HepG2 (cell line): ENCODE measurements around the gene ASPM. TPM values are rescaled to one million over a fixed set of nuclear protein-coding genes. Genes with fewer than 3 reads are reported as not detected.

Source experiments
- ATAC-seq: fragments of 200-7000 bp; cut with Tn5 transposase; 3 replicates; pipeline ENCODE4 v1.9.1; 2020; ENCODE audit warnings: mild to moderate bottlenecking, moderate library complexity
- BruUV-seq: library from RNA; stranded (reverse); fragments of 400-500 nt; replicated peaks from 2 replicates; lab custom pipeline; 2021; lab: Mats Ljungman, UMichigan
- CTCF ChIA-PET: fragments of 300-600 bp; formaldehyde crosslinking; extraction: SDS; loops from one replicate; lab custom pipeline; 2021; ENCODE audit warnings: low total read pairs, inconsistent platforms, low intra/inter-chr PET ratio; lab: Yijun Ruan, JAX
- POLR2A ChIA-PET: fragments of 350-600 bp; sonication (Branson Sonifier 250); formaldehyde crosslinking; loops from one replicate; lab custom pipeline; 2020; ENCODE audit warnings: antibody characterized with exemption, inconsistent platforms; lab: Yijun Ruan, JAX
- DNase-seq: peaks from one replicate; pipeline ENCODE4 v3.0.0-alpha.2; 2015; ENCODE audit warnings: low spot score
- FAIRE-seq: peaks from 3 replicates; lab custom pipeline; 2011; peaks lifted over from hg19 to GRCh38; lab: Jason Lieb, UNC
- H2AFZ ChIP-seq: one replicate; pipeline ENCODE4 v1.6.1; 2011; ENCODE audit warnings: low read length, inconsistent platforms
- H3K27ac ChIP-seq: fragments of 300-600 bp; 3 replicates; pipeline ENCODE4 v1.8.0; 2011; ENCODE audit warnings: mixed run types, mild to moderate bottlenecking, mixed read lengths, low read length, inconsistent platforms; ENCODE audit not compliant: insufficient read depth; ENCODE audit errors: extremely low read length
- H3K27me3 ChIP-seq, 2 experiments: fragments of 200-600 bp in 1 of 2; 2 replicates in 1 of 2; 3 replicates in 1 of 2; pipeline versions ENCODE4 v1.6.0 to v1.8.0; 2011; ENCODE audit warnings: low read length in 2 of 2, mild to moderate bottlenecking in 2 of 2, moderate library complexity in 2 of 2, inconsistent platforms in 1 of 2; ENCODE audit not compliant: insufficient read depth in 2 of 2, control insufficient read depth in 1 of 2
- H3K36me3 ChIP-seq, 2 experiments: fragments of 200-600 bp in 1 of 2; replicated peaks in 1 of 2; 2 replicates in 1 of 2; 3 replicates in 1 of 2; pipeline versions ENCODE4 v1.5.1 to v1.8.0; 2011; ENCODE audit warnings: low read length in 2 of 2, inconsistent platforms in 1 of 2; ENCODE audit not compliant: insufficient read depth in 2 of 2, control insufficient read depth in 1 of 2
- H3K4me1 ChIP-seq: 2 replicates; pipeline ENCODE4 v1.5.1; 2012; ENCODE audit warnings: low read length, inconsistent platforms; ENCODE audit not compliant: insufficient read depth
- H3K4me2 ChIP-seq: 2 replicates; pipeline ENCODE4 v1.6.0; 2011; ENCODE audit warnings: low read depth, low read length, inconsistent platforms
- H3K4me3 ChIP-seq, 3 experiments: fragments of 200-600 bp in 1 of 3; sonication (generic), shearing (Covaris generic) in 1 of 3; replicated peaks in 1 of 3; 2 replicates each; pipeline ENCODE4 v1.5.1; 2011 to 2016; ENCODE audit warnings: low read length in 3 of 3, inconsistent platforms in 2 of 3, low read depth in 2 of 3, mild to moderate bottlenecking in 2 of 3, control low read depth in 1 of 3, mixed read lengths in 1 of 3; ENCODE audit not compliant: insufficient read depth in 1 of 3
- H3K79me2 ChIP-seq: one replicate; pipeline ENCODE4 v1.6.1; 2011; ENCODE audit warnings: low read length, inconsistent platforms; ENCODE audit not compliant: insufficient read depth
- H3K9ac ChIP-seq: 2 replicates; pipeline ENCODE4 v1.6.0; 2011; ENCODE audit warnings: mild to moderate bottlenecking, low read depth, low read length, inconsistent platforms; ENCODE audit not compliant: insufficient read depth
- H3K9me3 ChIP-seq: 2 replicates; pipeline ENCODE4 v1.5.1; 2012; ENCODE audit warnings: mild to moderate bottlenecking, low read length
- H4K20me1 ChIP-seq: 2 replicates; pipeline ENCODE4 v1.6.0; 2011; ENCODE audit warnings: inconsistent platforms, mild to moderate bottlenecking, low read length, moderate library complexity; ENCODE audit not compliant: insufficient read depth
- RELA ChIP-seq: sonication (generic); formaldehyde crosslinking; IDR thresholded peaks from 2 replicates; pipeline ENCODE4 v1.4.0; 2020; ENCODE audit warnings: missing genetic modification reagents
- ZMYM4 ChIP-seq: sonication (generic); formaldehyde crosslinking; IDR thresholded peaks from 2 replicates; pipeline ENCODE4 v1.8.1; 2023; ENCODE audit warnings: mild to moderate bottlenecking, missing genetic modification reagents
- WGBS: methylation state at CpG from one replicate; pipeline ENCODE4 v1.1.6; 2017; ENCODE audit warnings: low lambda C conversion rate; 5-methylcytosine and 5-hydroxymethylcytosine counted together
- in situ Hi-C: cut with HindIII; loops from 2 replicates; pipeline ENCODE4 v1.10.0; 2017; ENCODE audit warnings: low pct_unique_long_range_greater_than_20kb; ENCODE audit not compliant: extremely low pct_ligation_motif_present
- intact Hi-C: fragments of 100-400 bp; cut with micrococcal nuclease; formaldehyde crosslinking; loops from one replicate; pipeline ENCODE4 v1.10.0; 2022; ENCODE audit not compliant: unreplicated experiment
- polyA plus RNA-seq, 8 experiments: library from polyadenylated mRNA; depleted of rRNA in 3 of 8; stranded (reverse) in 7 of 8; unstranded in 1 of 8; fragments of >200 nt; fragmentation: Illumina TruSeq in 4 of 8; extraction: Trizol in 4 of 8; gene quantifications; 2 replicates each; pipeline versions ENCODE4 v1.2.1 to v1.2.3, GENCODE V29; 2011 to 2016; ENCODE audit warnings: low read depth in 4 of 8, missing spikeins in 1 of 8, mixed read lengths in 1 of 8; ENCODE audit not compliant: insufficient read depth in 1 of 8
- total RNA-seq, 5 experiments: library from RNA; depleted of rRNA; stranded (reverse); fragments of >200 nt; fragmentation: Illumina TruSeq; extraction: Trizol; gene quantifications; 2 replicates each; pipeline ENCODE4 v1.2.3, GENCODE V29; 2016; ENCODE audit warnings: low read depth in 1 of 5
- TF ChIP-seq, protein P1 (sequence below): sonication (generic); formaldehyde crosslinking; IDR thresholded peaks from 2 replicates; pipeline ENCODE4 v1.9.0; 2021; ENCODE audit warnings: missing genetic modification reagents, borderline replicate concordance
- TF ChIP-seq, protein P2 (sequence below): sonication (generic); formaldehyde crosslinking; IDR thresholded peaks from 2 replicates; pipeline ENCODE4 v1.5.1; 2020; ENCODE audit warnings: missing genetic modification reagents, mild to moderate bottlenecking, borderline replicate concordance

ASPM gene
- total and polyA plus RNA-seq, 2 of the 13 experiments (the other 11 are each of a cell fraction or from before 2014, with no cell fraction given), result 7.7 to 29.1 TPM

DNA sequence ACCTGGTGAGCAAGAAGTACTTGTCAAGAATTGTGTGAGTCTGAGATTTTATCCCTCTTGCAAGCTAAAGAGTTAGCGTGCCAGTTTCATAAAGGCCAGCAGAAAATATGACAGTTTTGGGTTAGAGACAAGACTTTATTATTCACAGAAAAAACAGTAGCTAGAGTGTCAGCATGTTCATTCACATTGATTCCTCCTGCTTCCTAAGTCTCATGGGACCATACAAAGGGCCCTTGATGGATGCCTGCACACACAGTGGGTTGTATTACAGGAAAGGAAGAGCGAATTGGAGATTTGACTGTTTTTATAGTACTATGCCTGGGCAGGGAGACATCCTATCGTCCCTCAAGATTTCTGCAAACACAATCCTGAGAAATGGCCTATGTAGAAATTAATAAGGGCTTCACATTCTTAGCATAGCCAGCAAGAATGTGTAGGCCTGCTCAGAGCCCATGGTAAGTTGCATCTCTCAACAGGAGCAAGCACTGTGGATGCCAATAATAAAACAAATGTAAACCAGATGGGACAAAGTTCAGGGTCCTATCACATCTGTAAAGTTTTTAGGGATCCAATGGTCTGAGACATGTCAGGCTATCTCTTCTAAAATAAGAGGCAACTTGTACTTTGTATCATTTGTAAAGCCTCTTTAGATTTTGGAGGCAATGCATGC, 4.0 kb upstream of the ASPM start:
- no TSS peak for BruUV-seq
- DNase-seq (no peak), FAIRE-seq (no peak), ATAC-seq (no peak)
- peaks cover 40% of the 10 kb centered on the region for H3K4me1 ChIP-seq
- H4K20me1 ChIP-seq, result no peaks in the 10 kb centered on the region
- H3K9me3 ChIP-seq, result no peaks in the 10 kb centered on the region
- intact Hi-C loops, result no loop called here
- WGBS, result 76% methylated on average over 3 of the region's 3 CpGs
- peaks cover 8% of the 10 kb centered on the region for H3K79me2 ChIP-seq
- H3K4me3 ChIP-seq, result no peak overlapping the region
- TF ChIP-seq, protein P1, sequence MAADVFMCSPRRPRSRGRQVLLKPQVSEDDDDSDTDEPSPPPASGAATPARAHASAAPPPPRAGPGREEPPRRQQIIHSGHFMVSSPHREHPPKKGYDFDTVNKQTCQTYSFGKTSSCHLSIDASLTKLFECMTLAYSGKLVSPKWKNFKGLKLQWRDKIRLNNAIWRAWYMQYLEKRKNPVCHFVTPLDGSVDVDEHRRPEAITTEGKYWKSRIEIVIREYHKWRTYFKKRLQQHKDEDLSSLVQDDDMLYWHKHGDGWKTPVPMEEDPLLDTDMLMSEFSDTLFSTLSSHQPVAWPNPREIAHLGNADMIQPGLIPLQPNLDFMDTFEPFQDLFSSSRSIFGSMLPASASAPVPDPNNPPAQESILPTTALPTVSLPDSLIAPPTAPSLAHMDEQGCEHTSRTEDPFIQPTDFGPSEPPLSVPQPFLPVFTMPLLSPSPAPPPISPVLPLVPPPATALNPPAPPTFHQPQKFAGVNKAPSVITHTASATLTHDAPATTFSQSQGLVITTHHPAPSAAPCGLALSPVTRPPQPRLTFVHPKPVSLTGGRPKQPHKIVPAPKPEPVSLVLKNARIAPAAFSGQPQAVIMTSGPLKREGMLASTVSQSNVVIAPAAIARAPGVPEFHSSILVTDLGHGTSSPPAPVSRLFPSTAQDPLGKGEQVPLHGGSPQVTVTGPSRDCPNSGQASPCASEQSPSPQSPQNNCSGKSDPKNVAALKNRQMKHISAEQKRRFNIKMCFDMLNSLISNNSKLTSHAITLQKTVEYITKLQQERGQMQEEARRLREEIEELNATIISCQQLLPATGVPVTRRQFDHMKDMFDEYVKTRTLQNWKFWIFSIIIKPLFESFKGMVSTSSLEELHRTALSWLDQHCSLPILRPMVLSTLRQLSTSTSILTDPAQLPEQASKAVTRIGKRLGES (CRISPR knock-in tag), result no peak
- TF ChIP-seq ZMYM4 (CRISPR knock-in tag), result no peak
- no peak overlapping the region for H3K9ac ChIP-seq
- H3K4me2 ChIP-seq, result no peak overlapping the region
- in situ Hi-C loops, result no loop called here
- no peak overlapping the region for H3K27ac ChIP-seq
- POLR2A ChIA-PET, result no interaction called here
- CTCF ChIA-PET, result no interaction called here
- no peak overlapping the region for H2AFZ ChIP-seq
- H3K27me3 ChIP-seq, result no peaks in the 10 kb centered on the region; a peak in 1 of 5 replicates
- no peaks in the 10 kb centered on the region for H3K36me3 ChIP-seq

DNA sequence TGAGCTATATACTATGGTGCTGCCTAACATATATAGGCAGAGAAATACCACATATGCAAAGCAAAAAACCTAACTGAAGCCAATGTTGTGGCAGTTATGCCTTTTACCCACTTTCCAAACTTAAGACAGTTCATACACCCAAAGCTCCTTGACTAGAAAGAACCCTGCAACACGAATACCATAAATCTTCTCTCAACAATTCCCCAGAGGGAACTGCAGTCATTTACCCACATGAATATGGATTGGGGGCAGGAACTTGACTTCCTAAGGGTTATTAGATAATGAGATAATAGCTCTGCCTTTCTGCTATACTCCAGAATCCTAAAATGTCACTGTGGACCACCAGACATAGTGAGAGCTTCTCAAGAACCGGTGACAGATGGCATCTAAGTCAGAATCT, 2.9 kb upstream of the ASPM start:
- intact Hi-C loops, result no loop called here
- DNase-seq, result no peak
- CTCF ChIA-PET, result no interaction called here
- Histone ChIP-seq H4K20me1 (no peaks in the 10 kb centered on the region), H3K36me3 (no peaks in the 10 kb centered on the region)
- TF ChIP-seq, protein P2, sequence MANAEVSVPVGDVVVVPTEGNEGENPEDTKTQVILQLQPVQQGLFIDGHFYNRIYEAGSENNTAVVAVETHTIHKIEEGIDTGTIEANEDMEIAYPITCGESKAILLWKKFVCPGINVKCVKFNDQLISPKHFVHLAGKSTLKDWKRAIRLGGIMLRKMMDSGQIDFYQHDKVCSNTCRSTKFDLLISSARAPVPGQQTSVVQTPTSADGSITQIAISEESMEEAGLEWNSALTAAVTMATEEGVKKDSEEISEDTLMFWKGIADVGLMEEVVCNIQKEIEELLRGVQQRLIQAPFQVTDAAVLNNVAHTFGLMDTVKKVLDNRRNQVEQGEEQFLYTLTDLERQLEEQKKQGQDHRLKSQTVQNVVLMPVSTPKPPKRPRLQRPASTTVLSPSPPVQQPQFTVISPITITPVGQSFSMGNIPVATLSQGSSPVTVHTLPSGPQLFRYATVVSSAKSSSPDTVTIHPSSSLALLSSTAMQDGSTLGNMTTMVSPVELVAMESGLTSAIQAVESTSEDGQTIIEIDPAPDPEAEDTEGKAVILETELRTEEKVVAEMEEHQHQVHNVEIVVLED (CRISPR knock-in tag), result no peak
- TF ChIP-seq RELA, result no peak
- TF ChIP-seq, all 625 proteins: peak for 0
- Histone ChIP-seq H3K27ac (no peak overlapping the region), H3K27me3 (no peaks in the 10 kb centered on the region; a peak in 1 of 5 replicates), H3K9me3 (no peaks in the 10 kb centered on the region), H3K4me3 (no peak overlapping the region), H3K4me2 (no peak overlapping the region), H3K79me2 (peaks cover 19% of the 10 kb centered on the region), H3K4me1 (peaks cover 43% of the 10 kb centered on the region), H2AFZ (no peak overlapping the region), H3K9ac (no peak overlapping the region)
- 86% methylated on average over 2 of the region's 2 CpGs for WGBS
- POLR2A ChIA-PET, result no interaction called here
- ATAC-seq, result no peak
- BruUV-seq, result no TSS peak
- in situ Hi-C loops, result no loop called here
- FAIRE-seq, result no peak
